Spleen (tissue), 11 donors: ENCODE data around the gene VWA3B. TPM values are rescaled to one million over a fixed set of nuclear protein-coding genes. Genes with fewer than 3 reads are reported as not detected.
"Not testable (repeated sequence)": the region's sequence is repeated elsewhere in the genome, so short reads cannot be mapped to it uniquely, and the experiment has no call there.

Source experiments
- DNase-seq: peaks from one replicate; pipeline ENCODE4 v3.0.0-alpha.2; 2020
- H3K27ac ChIP-seq, 8 donors: fragments of 200-600 bp; sonication (generic) in 7 of 8; 1 replicate in 4 of 8; 2 replicates in 4 of 8; pipeline versions ENCODE4 v1.5.0 to v1.8.0; 2016 to 2021; ENCODE audit warnings: inconsistent platforms in 4 of 8, mild to moderate bottlenecking in 4 of 8, moderate library complexity in 1 of 8
- H3K27me3 ChIP-seq, 7 donors: fragments of 200-600 bp; sonication (generic) in 6 of 7; replicated peaks in 1 of 7; 1 replicate in 4 of 7; 2 replicates in 3 of 7; pipeline versions ENCODE4 v1.5.0 to v1.8.0; 2016 to 2021; ENCODE audit warnings: inconsistent platforms in 3 of 7, mild to moderate bottlenecking in 1 of 7
- H3K36me3 ChIP-seq, 6 donors: fragments of 200-600 bp; sonication (generic) in 5 of 6; 1 replicate in 4 of 6; 2 replicates in 2 of 6; pipeline versions ENCODE4 v1.5.0 to v1.8.0; 2016 to 2021; ENCODE audit warnings: inconsistent platforms in 2 of 6
- H3K4me1 ChIP-seq, 6 donors: fragments of 200-600 bp; sonication (generic) in 5 of 6; 1 replicate in 3 of 6; 2 replicates in 3 of 6; pipeline versions ENCODE4 v1.5.0 to v1.8.0; 2016 to 2021; ENCODE audit warnings: inconsistent platforms in 3 of 6
- H3K4me3 ChIP-seq, 8 donors: fragments of 200-600 bp; sonication (generic) in 7 of 8; 1 replicate in 4 of 8; 2 replicates in 4 of 8; pipeline versions ENCODE4 v1.5.0 to v1.8.0; 2016 to 2021; ENCODE audit warnings: inconsistent platforms in 4 of 8, mild to moderate bottlenecking in 4 of 8, moderate library complexity in 2 of 8
- H3K9me3 ChIP-seq, 8 donors: fragments of 200-600 bp; sonication (generic) in 7 of 8; 1 replicate in 4 of 8; 2 replicates in 4 of 8; pipeline versions ENCODE4 v1.5.0 to v1.8.0; 2016 to 2021; ENCODE audit warnings: inconsistent platforms in 4 of 8
- POLR2A ChIP-seq, 3 donors: fragments of 450-650 bp; IDR thresholded peaks; one replicate each; pipeline ENCODE4 v1.5.1; 2017; ENCODE audit warnings: antibody characterized with exemption in 3 of 3, mild to moderate bottlenecking in 1 of 3
- POLR2AphosphoS5 ChIP-seq, 3 donors: sonication (generic); formaldehyde crosslinking; IDR thresholded peaks; one replicate each; pipeline ENCODE4 v1.5.1; 2017; ENCODE audit warnings: antibody characterized with exemption in 3 of 3
- whole genome bisulfite sequencing, 5 donors: extraction: QIAGEN DNeasy Blood & Tissue Kit in 3 of 5; methylation state at CpG; one replicate each; pipeline versions ENCODE4 v1.1.5 to v1.1.7; 2013 to 2018; 5-methylcytosine and 5-hydroxymethylcytosine counted together
- intact Hi-C: fragments of 100-400 bp; cut with DNase I; formaldehyde crosslinking; loops from one replicate; pipeline ENCODE4 v1.15.0; 2023; ENCODE audit warnings: low total_unique reads
- polyA plus RNA-seq, 3 donors: library from polyadenylated mRNA; stranded (reverse); fragments of 200-250 nt; gene quantifications; one replicate each; pipeline ENCODE4 v1.2.1, GENCODE V29; 2013
- total RNA-seq, 7 donors: library from RNA; depleted of rRNA in 3 of 7; stranded (reverse); fragments of >200 nt in 3 of 7; fragmentation: NEBNext Ultra II Directional in 4 of 7; extraction: Animal tissue kit (Norgen Biotek cat#: 25700) in 4 of 7; gene quantifications; one replicate each; pipeline versions ENCODE4 v1.1.0 to v1.2.1, GENCODE V29; 2016 to 2021
- TF ChIP-seq, protein P1 (sequence below), 11 experiments: fragments of 200-600 bp in 7 of 11; fragments of 450-650 bp in 4 of 11; sonication (generic) in 4 of 11; IDR thresholded peaks in 8 of 11; conservative IDR thresholded peaks in 3 of 11; 1 replicate in 7 of 11; 2 replicates in 4 of 11; pipeline versions ENCODE4 v1.4.0 to v1.8.0; 2016 to 2021; ENCODE audit warnings: antibody characterized with exemption in 11 of 11, inconsistent platforms in 4 of 11, mild to moderate bottlenecking in 1 of 11
- donor health status: healthy with polysubstance abuse.
- donor health status: DM: no; HTN: no; CAD: no; lungs with moderate emphysema.
- donor health status: DM: no; HTN: no; CAD: no.
- donor health status: Bipolar disorder and iron deficiency.
- donor health status: healthy.
- donor health status: DM: no; HTN: no; CAD: no.
- donor health status: DM: yes; HTN: yes; CAD: no.

VWA3B gene
- total and polyA plus RNA-seq, 10 donors: 0.02 to 0.13 TPM; not detected in 8

DNA sequence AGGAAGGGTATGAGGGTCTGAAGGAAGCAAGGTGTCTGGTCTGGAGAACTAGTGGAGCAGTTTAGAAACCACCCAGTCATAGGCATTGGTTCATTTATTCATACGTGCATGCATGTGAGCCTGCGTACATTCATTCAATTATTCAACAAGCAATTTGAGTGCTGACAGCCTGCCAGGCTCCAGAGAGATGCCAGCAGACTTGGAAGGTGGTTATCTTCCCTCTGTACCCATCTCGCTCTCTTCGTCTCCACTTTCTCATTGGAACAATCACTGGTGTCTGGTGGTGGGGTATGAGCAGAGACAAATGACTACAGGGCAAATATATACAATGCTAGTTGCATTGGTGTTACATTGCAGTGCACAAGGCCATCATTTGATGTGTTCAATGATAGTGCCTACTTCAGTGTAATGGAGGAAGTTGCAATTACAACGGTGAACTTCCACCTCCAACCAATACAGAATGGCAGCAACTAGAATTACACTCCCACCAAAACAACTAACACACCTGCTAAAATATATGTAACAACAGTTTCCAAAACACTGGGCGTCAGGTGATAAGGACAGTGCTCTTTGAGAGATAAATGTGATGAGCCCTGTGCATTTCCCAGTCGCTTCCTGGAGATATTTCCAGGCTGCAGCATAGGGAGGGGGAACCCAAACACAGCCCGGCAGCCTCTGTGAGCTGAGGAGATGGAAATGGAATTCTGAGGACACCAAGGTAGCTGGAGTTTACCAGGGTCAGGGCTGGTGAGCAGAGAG, 226.7 kb downstream of the VWA3B start:
- TF ChIP-seq POLR2AphosphoS5 (IDR thresholded peaks at IDR 0.05) (no peak), POLR2A (IDR thresholded peaks at IDR 0.05) (no peak)
- TF ChIP-seq, protein P1, sequence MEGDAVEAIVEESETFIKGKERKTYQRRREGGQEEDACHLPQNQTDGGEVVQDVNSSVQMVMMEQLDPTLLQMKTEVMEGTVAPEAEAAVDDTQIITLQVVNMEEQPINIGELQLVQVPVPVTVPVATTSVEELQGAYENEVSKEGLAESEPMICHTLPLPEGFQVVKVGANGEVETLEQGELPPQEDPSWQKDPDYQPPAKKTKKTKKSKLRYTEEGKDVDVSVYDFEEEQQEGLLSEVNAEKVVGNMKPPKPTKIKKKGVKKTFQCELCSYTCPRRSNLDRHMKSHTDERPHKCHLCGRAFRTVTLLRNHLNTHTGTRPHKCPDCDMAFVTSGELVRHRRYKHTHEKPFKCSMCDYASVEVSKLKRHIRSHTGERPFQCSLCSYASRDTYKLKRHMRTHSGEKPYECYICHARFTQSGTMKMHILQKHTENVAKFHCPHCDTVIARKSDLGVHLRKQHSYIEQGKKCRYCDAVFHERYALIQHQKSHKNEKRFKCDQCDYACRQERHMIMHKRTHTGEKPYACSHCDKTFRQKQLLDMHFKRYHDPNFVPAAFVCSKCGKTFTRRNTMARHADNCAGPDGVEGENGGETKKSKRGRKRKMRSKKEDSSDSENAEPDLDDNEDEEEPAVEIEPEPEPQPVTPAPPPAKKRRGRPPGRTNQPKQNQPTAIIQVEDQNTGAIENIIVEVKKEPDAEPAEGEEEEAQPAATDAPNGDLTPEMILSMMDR (IDR thresholded peaks at IDR 0.05 in 8 of 11, conservative IDR thresholded peaks at IDR 0.05 in 3 of 11): no peak
- Histone ChIP-seq H3K9me3 (peaks cover 0 to 7% (median 5%) of the 10 kb centered on the region in 8 donors), H3K36me3 (no peaks in the 10 kb centered on the region), H3K27ac (no peak overlapping the region), H3K27me3 (peaks cover 0 to 38% (median 0%) of the 10 kb centered on the region in 7 donors), H3K4me3 (no peak overlapping the region), H3K4me1 (no peaks in the 10 kb centered on the region)
- 71 to 84% (median 81%) methylated on average over 8 of the region's 8 CpGs for WGBS, 5 donors
- no peak for DNase-seq
- intact Hi-C loops: no loop called here

GRCh38 chr2:98314251-98314650, 227.3 kb downstream of the VWA3B start:
- TF ChIP-seq POLR2A (IDR thresholded peaks at IDR 0.05) (no peak), POLR2AphosphoS5 (IDR thresholded peaks at IDR 0.05) (no peak)
- TF ChIP-seq, protein P1 (IDR thresholded peaks at IDR 0.05 in 8 of 11, conservative IDR thresholded peaks at IDR 0.05 in 3 of 11): no peak
- no peak overlapping the region for H3K27ac ChIP-seq
- no peaks in the 10 kb centered on the region for H3K4me1 ChIP-seq
- no peak overlapping the region for H3K4me3 ChIP-seq
- peaks cover 0 to 13% (median 7%) of the 10 kb centered on the region in 8 donors for H3K9me3 ChIP-seq
- 66 to 78% (median 72%) methylated on average over 4 of the region's 4 CpGs for WGBS, 5 donors
- H3K36me3 ChIP-seq: no peaks in the 10 kb centered on the region
- intact Hi-C loops: no loop called here
- DNase-seq: no peak
- peaks cover 0 to 33% (median 0%) of the 10 kb centered on the region in 7 donors for H3K27me3 ChIP-seq

- H3K9me3 ChIP-seq: peaks cover 0 to 30% (median 24%) of the 10 kb centered on the region in 8 donors
- no peak for TF ChIP-seq POLR2A (IDR thresholded peaks at IDR 0.05)
- H3K27me3 ChIP-seq: peaks cover 0 to 16% (median 0%) of the 10 kb centered on the region in 7 donors
- H3K36me3 ChIP-seq: no peaks in the 10 kb centered on the region
- no peak for DNase-seq
- no peak overlapping the region for H3K27ac ChIP-seq
- H3K4me1 ChIP-seq: no peaks in the 10 kb centered on the region
- no peak overlapping the region for H3K4me3 ChIP-seq
- WGBS, 5 donors: 78 to 96% (median 81%) methylated on average over 2 of the region's 2 CpGs
- intact Hi-C loops: no loop called here
Observed at GRCh38 chr2:98315957-98316356, 229.0 kb downstream of the VWA3B start.

GRCh38 chr2:98317214-98317613, 230.2 kb downstream of the VWA3B start:
- Histone ChIP-seq H3K4me3 (no peak overlapping the region), H3K27me3 (peaks cover 0 to 5% (median 0%) of the 10 kb centered on the region in 7 donors), H3K9me3 (peaks cover 0 to 42% (median 37%) of the 10 kb centered on the region in 8 donors), H3K27ac (no peak overlapping the region), H3K4me1 (no peaks in the 10 kb centered on the region), H3K36me3 (no peaks in the 10 kb centered on the region)
- DNase-seq: no peak
- WGBS, 5 donors: 35 to 39% (median 37%) methylated on average over 3 of the region's 3 CpGs
- intact Hi-C loops: no loop called here
- TF ChIP-seq POLR2AphosphoS5 (IDR thresholded peaks at IDR 0.05): no peak
- TF ChIP-seq, protein P1 (IDR thresholded peaks at IDR 0.05 in 8 of 11, conservative IDR thresholded peaks at IDR 0.05 in 3 of 11): no peak
- no peak for TF ChIP-seq POLR2A (IDR thresholded peaks at IDR 0.05)

GRCh38 chr2:98320171-98320570, 233.2 kb downstream of the VWA3B start:
- 89 to 98% (median 91%) methylated on average over 3 of the region's 3 CpGs for WGBS, 5 donors
- H3K4me3 ChIP-seq, H3K27ac ChIP-seq, intact Hi-C loops, DNase-seq, H3K4me1 ChIP-seq, H3K36me3 ChIP-seq: not testable (repeated sequence)
- peaks cover 0 to 10% (median 0%) of the 10 kb centered on the region in 7 donors for H3K27me3 ChIP-seq
- H3K9me3 ChIP-seq: peaks cover 0 to 65% (median 58%) of the 10 kb centered on the region in 8 donors
